ENCODE results near the gene MAT2A.
"Not testable (repeated sequence)": the region's sequence is repeated elsewhere in the genome, so short reads cannot be mapped to it uniquely, and the experiment has no call there.

Gene MAT2A

GRCh38 chr2:85537600-85538506 lies 1.1 kb upstream of the MAT2A start:
- no peaks in the 10 kb centered on the region for H3K9me3 ChIP-seq (ENCODE audit: control insufficient read depth, low read length)
- no peaks in the 10 kb centered on the region for H3K27me3 ChIP-seq (ENCODE audit: control insufficient read depth, insufficient read depth, low read length, poor library complexity, severe bottlenecking)
- peak overlapping the region; percentile 91 for H3K4me3 ChIP-seq (ENCODE audit: insufficient read depth, low read depth, low read length)
- H3K27ac ChIP-seq (ENCODE audit: insufficient read depth, low read depth, low read length, poor library complexity, severe bottlenecking), result peak overlapping the region; percentile 99
- 1 to 2% methylated on average over 35 of the region's 35 CpGs for WGBS, 2 experiments
- H3K36me3 ChIP-seq (ENCODE audit: control insufficient read depth, insufficient read depth, low read length), result peaks cover 21% of the 10 kb centered on the region
- peaks cover 17% of the 10 kb centered on the region for H3K4me1 ChIP-seq (ENCODE audit: control insufficient read depth, insufficient read depth, low read length)

GRCh38 chr2:85539361-85540132 lies 579 bp downstream of the MAT2A start:
- Histone ChIP-seq H3K9me3 (ENCODE audit: control insufficient read depth, low read length) (no peaks in the 10 kb centered on the region), H3K27me3 (ENCODE audit: control insufficient read depth, insufficient read depth, low read length, poor library complexity, severe bottlenecking) (no peaks in the 10 kb centered on the region), H3K36me3 (ENCODE audit: control insufficient read depth, insufficient read depth, low read length) (peaks cover 30% of the 10 kb centered on the region), H3K4me3 (ENCODE audit: insufficient read depth, low read depth, low read length) (peak overlapping the region; percentile 91), H3K27ac (ENCODE audit: insufficient read depth, low read depth, low read length, poor library complexity, severe bottlenecking) (peak overlapping the region; percentile 99), H3K4me1 (ENCODE audit: control insufficient read depth, insufficient read depth, low read length) (peaks cover 17% of the 10 kb centered on the region)
- WGBS, 2 experiments, result 0 to 1% methylated on average over 67 of the region's 67 CpGs

GRCh38 chr2:85540133-85540648 lies 1.2 kb downstream of the MAT2A start:
- Histone ChIP-seq H3K27me3 (ENCODE audit: control insufficient read depth, insufficient read depth, low read length, poor library complexity, severe bottlenecking) (no peaks in the 10 kb centered on the region), H3K27ac (ENCODE audit: insufficient read depth, low read depth, low read length, poor library complexity, severe bottlenecking) (no peak overlapping the region), H3K9me3 (ENCODE audit: control insufficient read depth, low read length) (no peaks in the 10 kb centered on the region)

GRCh38 chr2:85541262-85541661 lies 2.3 kb downstream of the MAT2A start:
- 86 to 91% methylated on average over 4 of the region's 4 CpGs for WGBS, 2 experiments

More at GRCh38 chr2:85540133-85540648, 1.2 kb downstream of the MAT2A start:
- peaks cover 32% of the 10 kb centered on the region for H3K36me3 ChIP-seq (ENCODE audit: control insufficient read depth, insufficient read depth, low read length)
- H3K4me3 ChIP-seq (ENCODE audit: insufficient read depth, low read depth, low read length), result peak overlapping the region; percentile 91
- 2 to 3% methylated on average over 11 of the region's 11 CpGs for WGBS, 2 experiments
- peaks cover 17% of the 10 kb centered on the region for H3K4me1 ChIP-seq (ENCODE audit: control insufficient read depth, insufficient read depth, low read length)

GRCh38 chr2:85541753-85542457 lies 2.9 kb downstream of the MAT2A start:
- H3K9me3 ChIP-seq (ENCODE audit: control insufficient read depth, low read length), result no peaks in the 10 kb centered on the region
- WGBS, 2 experiments, result 93 to 99% methylated on average over 4 to 5 of the region's 5 CpGs
- H3K4me3 ChIP-seq (ENCODE audit: insufficient read depth, low read depth, low read length), result peak overlapping the region; percentile 91
- H3K4me1 ChIP-seq (ENCODE audit: control insufficient read depth, insufficient read depth, low read length), result peaks cover 17% of the 10 kb centered on the region
- H3K27ac ChIP-seq (ENCODE audit: insufficient read depth, low read depth, low read length, poor library complexity, severe bottlenecking), result no peak overlapping the region
- peaks cover 40% of the 10 kb centered on the region for H3K36me3 ChIP-seq (ENCODE audit: control insufficient read depth, insufficient read depth, low read length)
- no peaks in the 10 kb centered on the region for H3K27me3 ChIP-seq (ENCODE audit: control insufficient read depth, insufficient read depth, low read length, poor library complexity, severe bottlenecking)

More at GRCh38 chr2:85541262-85541661, 2.3 kb downstream of the MAT2A start:
- peaks cover 17% of the 10 kb centered on the region for H3K4me1 ChIP-seq (ENCODE audit: control insufficient read depth, insufficient read depth, low read length)
- peaks cover 40% of the 10 kb centered on the region for H3K36me3 ChIP-seq (ENCODE audit: control insufficient read depth, insufficient read depth, low read length)
- H3K27ac ChIP-seq (ENCODE audit: insufficient read depth, low read depth, low read length, poor library complexity, severe bottlenecking), result no peak overlapping the region
- H3K4me3 ChIP-seq (ENCODE audit: insufficient read depth, low read depth, low read length), result peak overlapping the region; percentile 91
- H3K27me3 ChIP-seq (ENCODE audit: control insufficient read depth, insufficient read depth, low read length, poor library complexity, severe bottlenecking), result no peaks in the 10 kb centered on the region
- no peaks in the 10 kb centered on the region for H3K9me3 ChIP-seq (ENCODE audit: control insufficient read depth, low read length)

GRCh38 chr2:85542777-85543176 lies 3.8 kb downstream of the MAT2A start:
- no peaks in the 10 kb centered on the region for H3K9me3 ChIP-seq (ENCODE audit: control insufficient read depth, low read length)
- H3K27ac ChIP-seq (ENCODE audit: insufficient read depth, low read depth, low read length, poor library complexity, severe bottlenecking), result no peak overlapping the region
- peaks cover 40% of the 10 kb centered on the region for H3K36me3 ChIP-seq (ENCODE audit: control insufficient read depth, insufficient read depth, low read length)
- H3K27me3 ChIP-seq (ENCODE audit: control insufficient read depth, insufficient read depth, low read length, poor library complexity, severe bottlenecking), result no peaks in the 10 kb centered on the region
- 89 to 98% methylated on average over 4 of the region's 4 CpGs for WGBS, 2 experiments
- no peak overlapping the region for H3K4me3 ChIP-seq (ENCODE audit: insufficient read depth, low read depth, low read length)
- H3K4me1 ChIP-seq (ENCODE audit: control insufficient read depth, insufficient read depth, low read length), result peaks cover 12% of the 10 kb centered on the region

- 93 to 96% methylated on average over 3 of the region's 3 CpGs for WGBS, 2 experiments
- H3K9me3 ChIP-seq (ENCODE audit: control insufficient read depth, low read length); H3K27me3 ChIP-seq (ENCODE audit: control insufficient read depth, insufficient read depth, low read length, poor library complexity, severe bottlenecking); H3K27ac ChIP-seq (ENCODE audit: insufficient read depth, low read depth, low read length, poor library complexity, severe bottlenecking); H3K4me3 ChIP-seq (ENCODE audit: insufficient read depth, low read depth, low read length): not testable (repeated sequence)
- Histone ChIP-seq H3K36me3 (ENCODE audit: control insufficient read depth, insufficient read depth, low read length) (peaks cover 40% of the 10 kb centered on the region), H3K4me1 (ENCODE audit: control insufficient read depth, insufficient read depth, low read length) (peaks cover 12% of the 10 kb centered on the region)
These were observed 5.3 kb downstream of the MAT2A start for GRCh38 chr2:85544254-85544691.

GRCh38 chr2:85544915-85545779 lies 6.2 kb downstream of the MAT2A start:
- Histone ChIP-seq H3K4me1 (ENCODE audit: control insufficient read depth, insufficient read depth, low read length) (peaks cover 12% of the 10 kb centered on the region), H3K36me3 (ENCODE audit: control insufficient read depth, insufficient read depth, low read length) (peaks cover 40% of the 10 kb centered on the region)
- WGBS, 2 experiments, result 97 to 98% methylated on average over 2 to 5 of the region's 5 CpGs
- not testable (repeated sequence) for H3K4me3 ChIP-seq (ENCODE audit: insufficient read depth, low read depth, low read length); H3K27me3 ChIP-seq (ENCODE audit: control insufficient read depth, insufficient read depth, low read length, poor library complexity, severe bottlenecking); H3K27ac ChIP-seq (ENCODE audit: insufficient read depth, low read depth, low read length, poor library complexity, severe bottlenecking); H3K9me3 ChIP-seq (ENCODE audit: control insufficient read depth, low read length)

GRCh38 chr2:85545780-85546240 lies 6.8 kb downstream of the MAT2A start:
- Histone ChIP-seq H3K27me3 (ENCODE audit: control insufficient read depth, insufficient read depth, low read length, poor library complexity, severe bottlenecking) (no peaks in the 10 kb centered on the region), H3K9me3 (ENCODE audit: control insufficient read depth, low read length) (no peaks in the 10 kb centered on the region), H3K27ac (ENCODE audit: insufficient read depth, low read depth, low read length, poor library complexity, severe bottlenecking) (no peak overlapping the region), H3K4me3 (ENCODE audit: insufficient read depth, low read depth, low read length) (no peak overlapping the region), H3K4me1 (ENCODE audit: control insufficient read depth, insufficient read depth, low read length) (peaks cover 12% of the 10 kb centered on the region), H3K36me3 (ENCODE audit: control insufficient read depth, insufficient read depth, low read length) (peaks cover 45% of the 10 kb centered on the region)
- WGBS, 2 experiments, result 85 to 86% methylated on average over 5 of the region's 5 CpGs

All from ectodermal cell (in vitro differentiated cells).